MM.1S (cell line): ENCODE measurements around the gene ANGPTL8.

Experiments
- DNase-seq: peaks from one replicate; pipeline ENCODE4 v3.0.0-alpha.2; 2015
- H2AFZ ChIP-seq: fragments of 300-600 bp; sonication (generic); 2 replicates; pipeline ENCODE4 v1.6.0; 2016; ENCODE audit warnings: antibody characterized with exemption, low read length
- H3F3A ChIP-seq: fragments of 300-600 bp; sonication (generic); 2 replicates; pipeline ENCODE4 v1.6.1; 2016; ENCODE audit warnings: mild to moderate bottlenecking, antibody characterized with exemption, low read length, moderate library complexity, mixed read lengths; ENCODE audit not compliant: insufficient read depth
- H3K27ac ChIP-seq: fragments of 300-600 bp; sonication (generic); 2 replicates; pipeline ENCODE4 v1.5.1; 2016; ENCODE audit warnings: mild to moderate bottlenecking, low read length
- H3K27me3 ChIP-seq: fragments of 300-600 bp; sonication (generic); replicated peaks from 2 replicates; pipeline ENCODE4 v1.6.0; 2016; ENCODE audit warnings: low read length; ENCODE audit not compliant: insufficient read depth
- H3K36me3 ChIP-seq: fragments of 300-600 bp; sonication (generic); replicated peaks from 2 replicates; pipeline ENCODE4 v1.6.1; 2016; ENCODE audit warnings: mild to moderate bottlenecking, low read length, mixed read lengths; ENCODE audit not compliant: insufficient read depth
- H3K4me1 ChIP-seq: fragments of 300-600 bp; sonication (generic); 2 replicates; pipeline ENCODE4 v1.6.1; 2016; ENCODE audit warnings: low read length, mixed read lengths
- H3K4me2 ChIP-seq: fragments of 300-600 bp; sonication (generic); 2 replicates; pipeline ENCODE4 v1.6.0; 2016; ENCODE audit warnings: low read depth, low read length
- H3K4me3 ChIP-seq: fragments of 300-600 bp; sonication (generic); 2 replicates; pipeline ENCODE4 v1.5.1; 2016; ENCODE audit warnings: low read length, mixed read lengths
- H3K79me2 ChIP-seq: fragments of 300-600 bp; sonication (generic); 2 replicates; pipeline ENCODE4 v1.6.1; 2016; ENCODE audit warnings: mixed run types, low read length, mixed read lengths
- H3K9ac ChIP-seq: fragments of 300-600 bp; sonication (generic); 2 replicates; pipeline ENCODE4 v1.6.1; 2016; ENCODE audit warnings: low read length, mixed read lengths
- H3K9me2 ChIP-seq: fragments of 300-600 bp; sonication (generic); replicated peaks from 2 replicates; pipeline ENCODE4 v1.6.1; 2016; ENCODE audit warnings: mild to moderate bottlenecking, low read length, mixed read lengths; ENCODE audit not compliant: insufficient read depth
- H3K9me3 ChIP-seq: fragments of 300-600 bp; sonication (generic); replicated peaks from 2 replicates; pipeline ENCODE4 v1.6.1; 2016; ENCODE audit warnings: mild to moderate bottlenecking, low read length, mixed read lengths; ENCODE audit not compliant: insufficient read depth
- H4K20me1 ChIP-seq: fragments of 300-600 bp; sonication (generic); 2 replicates; pipeline ENCODE4 v1.6.1; 2016; ENCODE audit warnings: mild to moderate bottlenecking, low read length, moderate library complexity, mixed read lengths; ENCODE audit not compliant: insufficient read depth
- CTCF ChIP-seq: fragments of 300-600 bp; sonication (generic); IDR thresholded peaks from 2 replicates; pipeline ENCODE4 v1.5.1; 2016; ENCODE audit warnings: antibody characterized with exemption, low read length, mixed read lengths
- EZH2 ChIP-seq: fragments of 300-600 bp; sonication (generic); optimal IDR thresholded peaks from 2 replicates; pipeline ENCODE3; 2017; ENCODE audit warnings: low read depth, mild to moderate bottlenecking, antibody characterized with exemption, low read length, mixed read lengths
- EZH2phosphoT487 ChIP-seq: fragments of 300-600 bp; sonication (generic); IDR thresholded peaks from 2 replicates; pipeline ENCODE4 v1.6.1; 2018; ENCODE audit warnings: antibody characterized with exemption, low read length

Gene ANGPTL8

GRCh38 chr19:11256189-11256588 is 16.8 kb downstream of the ANGPTL8 start:
- no peak for TF ChIP-seq EZH2phosphoT487
- no peak for TF ChIP-seq EZH2
- TF ChIP-seq CTCF = no peak
- no peaks in the 10 kb centered on the region for H3K4me1 ChIP-seq
- no peaks in the 10 kb centered on the region for H3K36me3 ChIP-seq
- no peaks in the 10 kb centered on the region for H3K79me2 ChIP-seq
- no peaks in the 10 kb centered on the region for H3K9me2 ChIP-seq
- H2AFZ ChIP-seq = no peak overlapping the region
- no peaks in the 10 kb centered on the region for H4K20me1 ChIP-seq
- no peaks in the 10 kb centered on the region for H3K9me3 ChIP-seq
- no peaks in the 10 kb centered on the region for H3F3A ChIP-seq
- peaks cover 72% of the 10 kb centered on the region for H3K27me3 ChIP-seq
- H3K4me3 ChIP-seq = no peak overlapping the region
- H3K9ac ChIP-seq = no peak overlapping the region
- H3K4me2 ChIP-seq = no peak overlapping the region
- DNase-seq = no peak
- no peak overlapping the region for H3K27ac ChIP-seq

- DNase-seq = no peak
- Histone ChIP-seq H3K79me2 (no peaks in the 10 kb centered on the region), H3K9me2 (no peaks in the 10 kb centered on the region), H3K27me3 (peaks cover 65% of the 10 kb centered on the region), H4K20me1 (no peaks in the 10 kb centered on the region), H2AFZ (no peak overlapping the region), H3K9ac (no peak overlapping the region), H3K4me3 (no peak overlapping the region), H3K9me3 (no peaks in the 10 kb centered on the region), H3K4me1 (no peaks in the 10 kb centered on the region), H3K36me3 (no peaks in the 10 kb centered on the region), H3K4me2 (no peak overlapping the region), H3F3A (no peaks in the 10 kb centered on the region), H3K27ac (no peak overlapping the region)
- TF ChIP-seq CTCF (no peak), EZH2 (no peak), EZH2phosphoT487 (no peak)
Observed at GRCh38 chr19:11257846-11258380, 18.5 kb downstream of the ANGPTL8 start.

GRCh38 chr19:11260996-11261395 is 21.6 kb downstream of the ANGPTL8 start:
- Histone ChIP-seq H3K36me3 (no peaks in the 10 kb centered on the region), H3K4me2 (no peak overlapping the region), H3K27me3 (peaks cover 73% of the 10 kb centered on the region), H3K4me1 (no peaks in the 10 kb centered on the region), H2AFZ (no peak overlapping the region), H3K4me3 (no peak overlapping the region), H3F3A (no peaks in the 10 kb centered on the region), H3K79me2 (no peaks in the 10 kb centered on the region), H3K9ac (no peak overlapping the region), H3K9me3 (no peaks in the 10 kb centered on the region), H3K9me2 (no peaks in the 10 kb centered on the region), H3K27ac (no peak overlapping the region), H4K20me1 (no peaks in the 10 kb centered on the region)
- TF ChIP-seq EZH2 (no peak), CTCF (no peak), EZH2phosphoT487 (no peak)
- DNase-seq = no peak
